T1000 (cell line): ENCODE results near the gene MPHOSPH8.
A peak's percentile ranks its signal among the peaks of the same experiment; 100 is the strongest.

Source experiments
- DNase-seq: peaks from one replicate; lab custom pipeline; 2025; ENCODE audit warnings: mixed read lengths; lab: John Stamatoyannopoulos, UW

Gene MPHOSPH8, protein sequence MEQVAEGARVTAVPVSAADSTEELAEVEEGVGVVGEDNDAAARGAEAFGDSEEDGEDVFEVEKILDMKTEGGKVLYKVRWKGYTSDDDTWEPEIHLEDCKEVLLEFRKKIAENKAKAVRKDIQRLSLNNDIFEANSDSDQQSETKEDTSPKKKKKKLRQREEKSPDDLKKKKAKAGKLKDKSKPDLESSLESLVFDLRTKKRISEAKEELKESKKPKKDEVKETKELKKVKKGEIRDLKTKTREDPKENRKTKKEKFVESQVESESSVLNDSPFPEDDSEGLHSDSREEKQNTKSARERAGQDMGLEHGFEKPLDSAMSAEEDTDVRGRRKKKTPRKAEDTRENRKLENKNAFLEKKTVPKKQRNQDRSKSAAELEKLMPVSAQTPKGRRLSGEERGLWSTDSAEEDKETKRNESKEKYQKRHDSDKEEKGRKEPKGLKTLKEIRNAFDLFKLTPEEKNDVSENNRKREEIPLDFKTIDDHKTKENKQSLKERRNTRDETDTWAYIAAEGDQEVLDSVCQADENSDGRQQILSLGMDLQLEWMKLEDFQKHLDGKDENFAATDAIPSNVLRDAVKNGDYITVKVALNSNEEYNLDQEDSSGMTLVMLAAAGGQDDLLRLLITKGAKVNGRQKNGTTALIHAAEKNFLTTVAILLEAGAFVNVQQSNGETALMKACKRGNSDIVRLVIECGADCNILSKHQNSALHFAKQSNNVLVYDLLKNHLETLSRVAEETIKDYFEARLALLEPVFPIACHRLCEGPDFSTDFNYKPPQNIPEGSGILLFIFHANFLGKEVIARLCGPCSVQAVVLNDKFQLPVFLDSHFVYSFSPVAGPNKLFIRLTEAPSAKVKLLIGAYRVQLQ

DNA sequence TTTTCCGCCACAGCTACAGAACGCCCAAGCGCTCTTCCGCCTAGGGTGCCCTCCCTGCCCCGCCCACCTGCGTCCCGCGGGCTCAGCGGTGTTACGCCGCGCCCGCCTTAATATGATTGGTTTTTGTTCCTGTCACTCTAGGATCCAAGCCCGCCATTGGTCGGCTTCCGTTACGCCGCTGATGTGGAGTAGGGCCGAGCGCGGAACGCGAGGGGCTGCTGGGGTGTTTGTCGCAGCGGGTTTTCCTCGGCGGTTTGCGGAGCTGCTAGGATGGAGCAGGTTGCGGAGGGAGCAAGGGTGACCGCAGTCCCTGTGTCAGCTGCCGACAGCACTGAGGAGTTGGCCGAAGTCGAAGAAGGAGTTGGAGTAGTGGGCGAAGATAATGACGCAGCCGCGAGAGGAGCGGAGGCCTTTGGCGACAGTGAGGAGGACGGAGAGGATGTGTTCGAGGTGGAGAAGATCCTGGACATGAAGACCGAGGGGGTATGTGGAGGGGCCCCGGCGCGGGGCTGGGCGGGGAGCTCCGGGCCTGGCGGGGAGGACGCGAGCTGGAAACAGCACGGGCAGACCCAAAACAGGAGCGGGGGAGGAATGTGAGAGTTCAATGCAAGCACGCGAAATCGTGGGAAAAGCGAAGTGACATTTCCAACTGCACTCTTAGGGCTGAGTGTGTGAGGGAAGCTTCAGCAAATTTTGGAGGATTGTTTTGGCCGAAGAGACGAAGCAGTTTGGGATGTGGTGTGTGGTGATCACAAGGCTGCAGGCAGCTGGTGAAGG, at the start of gene MPHOSPH8:
TSS of gene MPHOSPH8 (plus strand) at position 181 of the 777 bp plus-strand sequence. CDS start at position 271, 90 bp downstream.
- DNase-seq: peak; percentile 90

DNA sequence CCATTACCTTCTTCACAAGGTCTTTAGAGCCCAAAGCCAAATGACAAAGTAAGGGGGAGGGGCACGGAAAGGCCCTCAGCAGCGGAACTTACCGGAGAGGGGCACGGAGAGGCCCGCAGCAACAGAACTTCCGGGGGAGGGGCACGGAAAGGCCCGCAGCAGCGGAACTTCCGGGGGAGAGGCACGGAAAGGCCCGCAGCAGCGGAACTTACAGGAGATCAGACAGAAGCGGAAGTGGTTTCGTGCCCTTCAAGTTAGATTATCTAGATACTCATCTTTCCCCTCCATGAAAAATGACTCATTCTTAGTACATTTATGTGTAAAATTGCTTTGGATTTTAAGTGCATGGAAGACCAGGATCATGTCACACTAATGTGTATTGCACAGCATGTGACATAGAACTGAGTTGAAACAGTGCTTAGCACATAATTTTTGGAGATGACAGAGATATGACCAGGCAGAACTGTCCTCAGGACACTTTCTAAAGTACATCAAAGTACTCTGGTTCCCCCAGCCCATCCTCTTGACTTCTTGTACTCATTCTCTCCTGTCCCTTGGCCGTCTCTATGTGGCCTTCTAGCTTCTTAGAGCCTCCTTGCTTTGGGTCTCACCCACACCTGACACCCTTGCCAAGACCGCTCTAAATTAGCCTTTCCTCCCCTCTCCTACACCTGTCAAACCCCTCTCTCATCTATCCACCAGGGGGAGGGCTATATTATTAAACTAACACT, 46.4 kb upstream of the MPHOSPH8 start:
- no peak for DNase-seq

DNA sequence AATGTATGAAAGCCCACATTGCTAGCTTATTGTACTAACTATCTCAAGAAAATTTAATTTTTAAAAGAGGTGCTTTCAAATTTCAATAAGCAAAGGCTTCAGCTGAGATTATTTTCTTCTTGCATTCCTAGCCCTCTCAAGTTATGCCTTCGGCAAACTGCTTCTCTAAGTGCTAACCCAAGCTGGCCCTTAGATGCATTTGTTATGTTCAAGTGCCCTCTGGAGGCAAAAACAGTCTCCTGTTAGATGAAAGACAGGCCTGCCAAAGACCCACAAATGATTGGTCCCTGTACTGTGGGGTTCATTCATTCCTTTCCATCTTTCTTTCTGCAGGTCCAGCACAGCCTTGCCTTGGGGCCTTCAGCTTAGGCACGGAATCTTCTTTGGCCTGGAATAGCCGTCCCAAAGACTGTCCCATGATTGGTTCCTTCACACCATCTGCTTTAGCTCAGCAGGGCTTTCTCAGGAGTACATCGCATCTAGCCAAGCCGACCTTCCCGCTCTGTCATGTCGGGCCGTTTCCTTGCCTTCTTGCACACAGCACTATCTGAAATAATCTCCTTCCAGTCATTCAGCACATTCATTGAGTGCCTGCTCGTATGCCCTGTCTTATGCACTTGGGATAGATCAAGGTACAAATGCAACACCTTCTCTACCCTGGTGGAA, 45.7 kb upstream of the MPHOSPH8 start:
- no peak for DNase-seq

DNA sequence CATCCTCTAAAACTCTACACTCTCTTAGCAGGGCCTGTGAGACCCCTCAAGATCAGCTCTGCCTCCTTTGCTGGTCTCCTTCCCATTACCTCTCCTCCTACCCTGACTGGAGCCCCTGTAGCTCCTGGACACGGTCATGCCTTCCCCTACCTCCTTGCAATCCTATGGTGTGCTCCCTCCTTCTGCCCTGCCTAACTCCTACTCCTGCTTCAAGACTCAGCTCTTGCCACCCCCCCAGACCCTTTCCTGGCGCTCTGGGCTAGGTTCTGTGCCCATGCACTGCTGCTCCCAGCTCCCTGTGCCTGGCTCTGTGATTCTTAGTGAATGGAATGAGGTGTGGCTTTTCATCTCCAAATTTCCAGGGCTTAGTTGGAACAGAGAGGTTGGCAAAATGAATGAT, 44.1 kb upstream of the MPHOSPH8 start:
- DNase-seq: no peak

DNA sequence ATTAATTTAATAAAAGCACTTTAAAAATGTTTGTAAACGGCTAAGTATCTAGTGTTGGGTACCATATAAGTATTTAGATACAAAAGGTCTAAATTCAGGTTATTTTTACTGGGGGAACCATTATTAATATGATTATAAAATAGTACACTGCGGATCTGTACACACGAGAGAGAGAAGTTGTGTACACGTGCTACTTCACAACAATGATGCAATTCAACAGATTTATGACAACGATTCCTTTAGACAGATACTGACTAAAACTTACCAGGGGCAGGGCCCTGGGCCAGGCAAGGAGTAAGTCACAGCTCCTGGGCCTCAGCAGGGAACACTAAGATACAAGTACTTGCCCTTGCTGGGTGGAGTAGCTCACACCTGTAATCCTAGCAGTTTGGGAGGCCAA, 43.0 kb upstream of the MPHOSPH8 start:
- no peak for DNase-seq

DNA sequence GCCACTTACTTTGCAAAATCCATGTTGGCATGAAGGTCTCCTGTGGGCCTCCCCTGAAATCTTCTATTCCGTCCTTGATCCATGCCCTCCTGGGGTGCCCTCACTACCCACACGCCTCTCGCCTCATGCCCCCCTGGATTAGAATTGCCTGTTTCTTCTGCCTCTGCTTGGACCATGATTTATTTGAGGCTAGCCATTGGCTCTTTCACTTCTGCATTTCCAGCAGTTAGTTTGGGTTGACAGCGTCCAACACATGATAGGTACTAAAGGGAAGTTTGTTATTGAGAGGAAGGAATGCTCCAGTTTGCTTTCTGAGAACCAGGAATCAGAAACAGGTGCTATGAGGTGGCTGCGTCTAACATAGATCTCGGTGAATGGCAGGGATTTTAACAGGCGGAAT, 41.6 kb upstream of the MPHOSPH8 start:
- DNase-seq: no peak

DNA sequence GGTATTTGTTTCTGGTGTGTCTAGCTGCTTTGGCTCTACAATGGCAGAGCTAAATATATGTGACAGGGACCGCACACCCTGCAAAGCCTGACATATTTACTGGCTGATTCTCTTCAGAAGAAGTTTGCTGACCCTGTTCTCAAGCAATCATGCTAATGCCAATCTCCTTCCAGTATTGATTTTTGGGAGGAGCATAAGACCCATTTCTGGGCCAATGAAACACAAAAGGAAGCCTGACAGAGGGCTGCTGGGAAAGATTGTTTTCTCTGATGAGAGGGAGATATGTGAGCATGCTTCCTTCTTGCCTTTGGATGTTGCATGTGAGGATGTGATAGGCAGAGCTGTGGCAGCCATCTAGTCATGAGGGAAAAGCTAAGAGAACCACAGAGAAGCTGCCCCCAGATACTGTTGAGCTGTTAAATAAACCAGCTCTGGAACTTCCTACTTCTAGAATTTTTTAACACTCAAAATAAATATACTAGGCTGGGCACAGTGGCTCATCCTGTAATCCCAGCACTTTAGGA, 40.7 kb upstream of the MPHOSPH8 start:
- DNase-seq: no peak

DNA sequence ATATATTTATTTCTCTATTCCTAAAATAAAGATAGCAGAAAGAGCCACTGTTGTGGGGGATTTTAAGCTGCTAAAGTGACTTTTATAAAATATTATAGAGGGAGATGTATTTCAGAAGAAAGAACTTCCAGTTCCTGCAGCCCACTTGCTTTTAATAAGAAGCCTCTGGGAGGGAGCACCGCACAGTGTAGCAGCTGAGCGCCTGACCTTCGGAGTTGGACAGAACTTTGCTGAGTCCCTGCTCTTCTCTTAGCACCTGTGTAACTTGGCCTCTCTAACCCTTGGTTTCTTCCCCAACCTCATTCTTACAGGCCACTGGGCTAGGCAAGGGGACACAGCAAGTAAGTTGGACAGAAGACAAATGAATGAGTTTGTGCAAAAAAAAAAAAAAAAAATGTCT, 37.4 kb upstream of the MPHOSPH8 start:
- no peak for DNase-seq

DNA sequence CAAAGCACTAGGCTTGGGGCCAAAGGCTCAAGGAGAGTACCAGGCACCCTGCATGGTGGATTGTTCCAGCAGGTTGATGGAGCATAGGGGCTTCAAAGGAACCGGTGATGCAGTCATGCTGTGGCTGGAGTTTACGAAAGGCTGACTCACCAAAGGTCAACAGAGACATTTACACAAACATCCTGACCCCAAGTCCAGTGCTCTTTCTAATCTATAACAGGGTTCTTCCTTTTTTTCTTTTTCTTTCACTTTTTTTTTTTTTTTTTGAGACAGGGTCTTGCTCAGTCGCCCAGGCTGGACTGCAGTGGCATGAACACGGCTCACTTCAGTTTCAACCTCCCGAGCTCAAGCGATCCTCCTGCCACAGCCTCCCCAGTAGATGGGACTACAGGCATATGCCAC, 36.5 kb upstream of the MPHOSPH8 start:
- no peak for DNase-seq

DNA sequence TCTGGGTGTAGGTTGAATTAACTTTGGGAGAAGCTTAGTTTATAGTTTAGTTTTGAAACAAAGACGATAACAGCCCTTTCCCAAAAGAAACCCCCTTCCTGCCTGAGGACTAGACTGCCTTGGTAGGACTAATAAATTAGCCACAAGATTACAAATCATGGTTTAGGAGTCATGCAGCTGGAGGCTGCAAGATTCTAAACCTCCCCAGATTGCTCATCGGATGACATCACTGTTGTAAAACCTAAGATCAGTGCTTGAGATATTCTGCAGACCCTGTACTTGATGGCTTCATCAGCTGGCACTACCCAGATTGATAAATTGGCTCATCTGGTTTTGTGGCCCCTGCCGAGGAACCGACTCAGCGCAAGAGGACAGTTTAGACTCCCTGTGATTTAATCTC, 35.9 kb upstream of the MPHOSPH8 start:
- DNase-seq: peak; percentile 57

DNA sequence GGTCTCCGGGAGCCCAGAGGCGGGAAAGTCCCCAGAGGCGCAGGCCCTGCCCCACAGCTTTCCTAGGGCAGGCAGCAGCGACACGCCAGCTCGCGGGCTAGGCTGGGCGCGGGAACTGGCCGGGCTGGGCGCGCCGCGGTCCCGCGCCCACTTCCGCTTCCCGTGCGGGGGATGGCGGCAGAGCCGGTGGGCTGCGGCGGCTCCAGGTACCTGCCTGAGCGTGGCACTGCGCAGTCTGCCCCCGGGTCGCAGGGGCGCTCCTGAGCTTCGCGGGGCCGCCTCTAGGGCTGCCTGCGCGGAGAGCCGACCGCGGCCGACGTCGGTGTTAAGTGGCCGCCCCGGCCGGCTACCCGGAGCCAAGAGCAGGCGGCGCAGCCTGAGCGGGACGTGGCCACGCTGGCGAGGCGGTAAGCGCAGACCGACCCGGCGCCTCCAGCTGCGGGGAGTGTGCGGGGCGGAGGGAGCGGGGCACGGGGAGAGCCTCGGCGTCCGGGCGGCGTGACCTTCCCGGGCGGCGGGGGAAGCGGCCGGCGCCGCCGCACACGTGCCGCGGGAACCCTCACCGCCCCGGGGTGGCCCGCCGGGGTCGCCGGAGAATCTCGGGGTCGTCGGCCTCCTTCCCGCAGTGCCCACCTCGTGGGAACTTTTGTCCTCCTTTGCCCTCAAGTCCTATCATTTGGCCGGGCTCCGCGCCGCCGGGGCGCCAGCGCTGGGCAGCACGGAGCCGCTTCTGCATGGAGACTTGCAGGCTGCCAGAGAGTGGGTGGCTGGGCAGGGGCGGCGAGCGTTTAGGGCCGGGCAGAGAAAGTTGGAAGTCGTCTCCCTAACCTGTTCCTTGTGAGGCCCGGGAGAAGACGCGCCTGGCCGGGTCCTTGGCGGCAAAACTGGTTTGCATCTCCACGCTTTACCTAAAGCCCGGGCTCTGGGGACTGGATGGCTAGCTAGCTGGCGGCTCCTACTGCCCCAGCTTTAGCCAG, 31.4 kb upstream of the MPHOSPH8 start:
- peak; percentile 29 for DNase-seq

DNA sequence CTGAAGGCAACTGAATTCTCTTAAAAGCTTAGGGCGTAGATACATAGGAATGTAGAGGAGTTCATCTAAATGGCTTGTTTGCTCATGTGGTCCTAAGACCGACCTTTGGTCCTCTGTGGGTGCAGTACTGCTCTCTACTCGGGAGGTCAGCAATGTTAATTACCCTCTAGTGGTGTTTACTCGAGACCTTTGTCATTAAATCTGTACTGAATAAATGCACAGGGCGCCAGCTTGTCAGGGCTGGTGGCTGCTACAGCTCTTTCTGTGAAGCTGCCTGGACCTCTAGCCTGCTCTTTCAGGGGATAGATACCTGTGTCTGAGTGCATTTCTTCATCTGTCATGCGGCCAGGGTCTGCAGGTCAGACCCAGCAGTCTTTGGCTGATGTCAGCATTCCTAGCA, 29.2 kb upstream of the MPHOSPH8 start:
- no peak for DNase-seq

DNA sequence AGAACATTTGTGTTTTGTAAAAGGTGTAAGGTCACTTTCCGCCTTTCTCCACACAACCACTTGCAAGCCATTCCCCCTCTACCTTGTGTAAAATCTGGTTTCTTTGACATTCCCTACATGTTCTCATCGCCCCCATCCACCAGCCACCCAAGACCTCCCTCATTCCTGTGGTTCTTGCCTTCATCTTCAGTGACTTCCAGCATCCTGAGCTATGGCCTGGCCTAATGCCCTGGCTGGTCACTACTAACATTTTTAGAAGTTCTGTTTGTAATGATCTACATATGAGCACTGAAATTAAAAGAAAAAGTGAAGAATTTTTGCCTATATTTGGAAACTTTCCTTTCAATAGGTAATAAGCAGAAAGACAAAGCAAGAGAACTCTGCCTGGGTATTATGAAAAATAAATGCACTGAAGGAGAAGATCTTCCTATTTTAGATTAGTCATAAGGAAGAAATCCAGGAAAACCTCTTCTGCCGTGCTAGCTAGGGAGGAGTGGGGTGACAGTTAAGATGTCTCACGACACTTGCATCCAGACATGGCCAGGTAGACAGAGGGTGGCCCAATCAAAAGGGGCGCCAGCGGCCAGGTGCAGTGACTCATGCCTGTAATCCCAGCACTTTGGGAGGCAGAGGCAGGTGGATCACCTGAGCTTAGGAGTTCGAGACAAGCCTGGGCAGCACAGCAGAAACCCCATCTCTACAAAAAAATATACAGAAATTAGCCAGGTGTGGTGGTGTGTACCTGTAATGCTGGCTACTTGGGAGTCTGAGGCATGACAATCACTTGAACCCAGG, 28.1 kb upstream of the MPHOSPH8 start:
- DNase-seq: no peak

DNA sequence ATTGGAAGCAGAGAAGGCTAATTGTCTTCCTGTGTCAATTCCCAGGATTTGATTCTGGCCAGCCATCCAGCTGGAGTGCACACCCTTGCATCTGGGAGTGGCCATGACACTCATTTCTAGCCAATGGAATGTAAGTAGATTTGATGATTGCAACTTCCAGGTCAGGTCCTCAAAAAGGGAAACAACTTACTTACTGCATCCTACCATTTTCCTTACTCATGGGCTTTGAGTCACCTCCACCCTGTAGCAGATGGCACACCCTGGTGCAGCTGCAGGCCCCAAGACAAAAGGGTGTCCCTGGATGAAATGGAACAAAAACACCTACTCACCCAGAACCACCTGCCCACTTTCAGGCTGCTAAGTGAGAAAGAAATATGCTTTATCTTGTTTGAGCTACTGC, 27.3 kb upstream of the MPHOSPH8 start:
- no peak for DNase-seq

DNA sequence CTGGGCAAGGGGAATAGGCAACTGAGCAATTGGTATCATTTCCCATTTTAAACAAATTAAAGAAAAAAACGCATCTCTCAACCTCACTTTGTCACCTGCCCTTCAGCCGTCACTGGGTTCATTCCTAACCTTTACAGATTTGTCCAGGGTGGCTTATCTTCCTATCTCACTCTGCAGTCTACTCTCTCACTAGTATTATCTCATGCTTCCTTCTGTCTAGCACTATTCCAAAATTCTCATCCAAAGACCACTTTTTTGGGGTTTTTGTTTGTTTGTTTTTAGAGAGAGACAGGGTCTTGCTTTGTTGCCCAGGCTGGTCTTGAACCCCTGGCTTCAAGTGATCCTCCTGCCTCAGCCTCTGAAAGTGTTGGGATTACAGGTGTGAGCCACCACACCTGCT, 26.7 kb upstream of the MPHOSPH8 start:
- no peak for DNase-seq

DNA sequence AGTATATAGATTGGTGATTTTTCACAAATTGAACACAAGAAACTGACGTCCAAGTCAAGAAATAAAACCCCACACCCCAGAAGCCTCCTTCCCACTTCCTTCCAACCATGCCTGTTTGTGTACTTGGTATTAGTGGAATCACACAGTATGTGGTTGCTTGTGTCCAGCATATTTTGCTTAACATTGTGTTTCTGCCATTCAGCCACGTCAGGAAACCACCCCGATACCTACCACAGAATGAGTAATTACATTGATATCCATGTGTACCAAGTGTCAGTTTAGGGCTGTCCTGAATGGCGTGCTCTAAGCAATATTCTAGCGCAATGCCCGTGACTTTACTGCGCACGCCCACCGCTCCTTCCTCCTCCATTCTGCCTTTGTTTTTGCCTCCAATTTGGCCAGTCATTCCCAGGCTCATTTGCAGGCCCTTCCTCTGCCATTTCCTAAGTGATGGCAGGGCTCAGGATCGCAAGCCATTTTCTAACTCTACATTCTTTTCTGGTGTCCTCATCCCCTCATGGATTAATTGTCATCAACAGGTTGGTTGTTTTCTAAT, 25.9 kb upstream of the MPHOSPH8 start:
- DNase-seq: no peak

DNA sequence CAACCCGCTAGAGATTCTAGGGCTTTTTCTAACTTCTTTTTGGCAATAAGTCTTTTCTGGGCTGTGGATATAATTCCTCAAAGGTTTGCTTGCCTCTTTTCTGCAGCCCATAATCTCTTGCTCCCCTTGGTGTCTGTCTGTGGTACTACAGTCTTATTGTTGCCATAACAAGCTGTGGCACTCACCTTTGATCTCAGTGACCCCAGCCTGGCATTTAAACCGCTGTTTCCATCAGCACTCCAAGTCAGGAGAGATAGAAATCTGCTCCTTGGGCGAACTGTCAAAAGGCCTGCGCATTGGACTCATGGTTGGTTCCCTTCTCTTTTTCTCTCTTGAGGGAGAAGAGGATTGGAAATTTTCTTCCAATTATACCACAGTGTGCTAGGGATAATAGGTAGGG, 14.5 kb upstream of the MPHOSPH8 start:
- no peak for DNase-seq

DNA sequence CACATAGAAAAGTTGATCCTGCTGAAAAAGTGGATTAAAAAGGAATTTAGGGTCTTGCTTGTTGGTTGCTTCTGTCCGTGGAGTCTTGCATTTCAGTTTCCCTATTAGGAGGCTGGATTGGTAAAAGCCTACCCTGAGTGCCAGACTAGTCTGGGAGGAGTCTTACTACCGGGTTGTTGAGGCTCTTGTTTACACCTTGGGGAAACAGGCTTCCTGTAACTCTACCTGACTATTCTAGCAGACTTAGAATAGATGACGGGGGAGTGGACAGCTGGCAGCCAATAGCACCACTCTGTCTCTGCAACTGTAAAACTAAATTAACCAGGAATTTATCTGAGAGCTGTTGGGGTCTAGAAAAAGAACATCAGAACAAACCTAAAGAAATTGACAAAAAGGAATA, 11.3 kb upstream of the MPHOSPH8 start:
- DNase-seq: no peak

DNA sequence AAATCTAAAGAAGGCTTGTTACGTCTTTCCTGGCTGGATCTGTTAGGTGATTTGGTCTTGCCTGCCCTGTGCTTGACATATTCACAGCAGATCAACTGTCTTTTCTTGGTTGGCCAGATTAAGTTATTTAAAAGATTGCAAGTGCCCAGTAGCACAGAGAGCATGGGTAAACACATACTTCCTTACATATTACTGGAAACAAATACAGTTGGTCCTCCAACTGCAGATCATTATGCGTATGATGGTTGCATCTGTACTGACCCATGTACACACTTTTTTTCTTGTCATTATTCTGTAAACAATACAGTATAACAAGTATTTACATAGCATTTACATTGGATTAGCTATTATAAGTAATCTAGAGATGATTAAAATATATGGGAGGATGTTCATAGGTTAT, 9.2 kb upstream of the MPHOSPH8 start:
- no peak for DNase-seq
